D721Med (cell line): Measurements from ENCODE around the gene LRP1B.

Experiments used
- DNase-seq: peaks from one replicate; pipeline ENCODE4 v3.0.0; 2011; ENCODE audit warnings: low spot score; ENCODE audit not compliant: insufficient read length
- FAIRE-seq: peaks from 2 replicates; lab custom pipeline; 2011; peaks lifted over from hg19 to GRCh38; lab: Jason Lieb, UNC
- TF ChIP-seq, protein P1 (sequence below): IDR thresholded peaks from 2 replicates; pipeline ENCODE4 v1.5.1; 2012; ENCODE audit warnings: mild to moderate bottlenecking, control low read depth; ENCODE audit not compliant: insufficient read depth; ENCODE audit errors: missing control alignments

Gene LRP1B

GRCh38 chr2:140891614-140892212 lies 1239.1 kb downstream of the LRP1B start:
- TF ChIP-seq, protein P1, sequence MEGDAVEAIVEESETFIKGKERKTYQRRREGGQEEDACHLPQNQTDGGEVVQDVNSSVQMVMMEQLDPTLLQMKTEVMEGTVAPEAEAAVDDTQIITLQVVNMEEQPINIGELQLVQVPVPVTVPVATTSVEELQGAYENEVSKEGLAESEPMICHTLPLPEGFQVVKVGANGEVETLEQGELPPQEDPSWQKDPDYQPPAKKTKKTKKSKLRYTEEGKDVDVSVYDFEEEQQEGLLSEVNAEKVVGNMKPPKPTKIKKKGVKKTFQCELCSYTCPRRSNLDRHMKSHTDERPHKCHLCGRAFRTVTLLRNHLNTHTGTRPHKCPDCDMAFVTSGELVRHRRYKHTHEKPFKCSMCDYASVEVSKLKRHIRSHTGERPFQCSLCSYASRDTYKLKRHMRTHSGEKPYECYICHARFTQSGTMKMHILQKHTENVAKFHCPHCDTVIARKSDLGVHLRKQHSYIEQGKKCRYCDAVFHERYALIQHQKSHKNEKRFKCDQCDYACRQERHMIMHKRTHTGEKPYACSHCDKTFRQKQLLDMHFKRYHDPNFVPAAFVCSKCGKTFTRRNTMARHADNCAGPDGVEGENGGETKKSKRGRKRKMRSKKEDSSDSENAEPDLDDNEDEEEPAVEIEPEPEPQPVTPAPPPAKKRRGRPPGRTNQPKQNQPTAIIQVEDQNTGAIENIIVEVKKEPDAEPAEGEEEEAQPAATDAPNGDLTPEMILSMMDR, result no peak
- FAIRE-seq (no peak), DNase-seq (no peak)

DNA sequence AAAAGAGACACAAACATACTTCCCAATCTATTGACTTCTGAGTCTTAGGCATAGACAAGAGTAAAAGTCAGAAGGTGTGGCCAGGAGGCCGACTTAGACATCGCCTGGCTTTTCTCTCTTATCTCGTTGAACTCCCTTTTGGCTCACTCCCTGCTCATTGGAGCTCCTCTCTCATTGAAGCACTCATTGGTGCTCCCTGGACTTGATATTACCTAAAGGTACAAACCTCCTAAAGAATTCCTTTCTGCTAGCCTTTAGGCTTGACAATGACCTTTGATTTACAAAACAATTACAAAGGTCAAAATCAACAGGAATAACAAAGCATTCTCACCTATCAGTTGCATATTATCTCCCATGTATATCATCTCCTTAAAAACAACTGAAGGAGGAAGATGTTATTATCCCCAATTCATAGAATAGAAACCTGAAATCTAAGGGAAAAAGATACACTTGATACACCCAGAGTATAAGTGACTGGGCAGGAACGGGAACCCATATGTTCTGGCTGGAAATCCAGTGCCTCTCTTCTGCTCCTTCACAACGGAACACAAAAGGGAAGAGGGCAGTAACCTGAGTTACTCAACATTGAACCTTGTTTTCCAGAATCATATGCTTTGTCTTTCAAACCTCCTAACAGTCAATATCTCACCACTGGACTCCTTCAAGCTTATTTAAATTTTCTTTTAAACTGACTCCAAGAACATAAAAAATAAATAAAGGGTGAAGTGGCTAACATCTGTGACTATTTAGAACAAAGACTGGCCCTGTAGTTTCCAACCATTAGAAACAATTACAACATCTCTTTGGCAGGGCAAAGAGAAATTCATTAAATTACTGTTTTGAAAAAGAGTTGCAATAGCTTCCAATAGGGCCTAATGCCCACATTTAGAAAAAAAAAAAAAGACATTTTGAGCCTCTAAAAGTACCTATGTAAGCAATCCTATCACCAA lies 1247.9 kb downstream of the LRP1B start:
- FAIRE-seq (no peak), DNase-seq (no peak)
- TF ChIP-seq, protein P1, result no peak

DNA sequence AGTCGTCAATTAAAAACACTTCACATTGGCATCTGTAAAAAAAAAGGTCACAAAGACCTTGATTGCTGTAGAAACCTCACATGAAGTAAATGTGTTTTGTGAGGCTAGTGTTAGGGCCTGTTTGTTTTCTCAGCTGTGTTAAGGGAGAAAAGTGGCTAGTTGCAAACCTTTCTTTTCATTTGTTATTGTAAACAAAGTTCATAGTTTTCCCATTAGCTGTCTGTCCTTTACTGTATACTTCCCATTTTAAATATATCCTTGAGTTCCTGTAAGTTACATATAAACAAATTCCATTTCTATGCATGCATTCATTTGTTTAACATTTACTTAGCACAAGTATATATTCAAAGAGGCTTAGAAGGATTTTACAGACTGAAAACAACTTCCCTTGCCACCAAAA lies 1250.2 kb downstream of the LRP1B start:
- TF ChIP-seq, protein P1, result no peak
- FAIRE-seq (no peak), DNase-seq (no peak)

DNA sequence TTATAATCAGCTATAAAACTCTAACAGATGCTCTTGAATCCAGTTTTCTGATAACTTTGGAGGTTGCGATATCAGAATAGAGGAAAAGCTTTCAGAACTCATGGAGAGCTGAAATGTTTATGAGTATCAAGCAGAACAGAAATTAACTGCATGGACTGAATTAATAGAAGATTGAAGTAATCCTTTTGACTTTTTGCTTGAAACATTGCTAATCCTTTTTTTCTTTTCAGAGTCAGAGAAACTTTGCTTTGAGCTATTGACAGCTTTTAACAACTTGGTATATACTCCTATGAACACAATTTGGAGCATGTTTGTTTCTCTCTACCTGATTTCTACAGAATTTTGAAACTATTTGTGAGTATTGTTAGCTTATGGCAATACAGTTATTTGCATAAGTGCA lies 1254.8 kb downstream of the LRP1B start:
- TF ChIP-seq, protein P1, result no peak
- no peak for FAIRE-seq
- DNase-seq, result no peak

DNA sequence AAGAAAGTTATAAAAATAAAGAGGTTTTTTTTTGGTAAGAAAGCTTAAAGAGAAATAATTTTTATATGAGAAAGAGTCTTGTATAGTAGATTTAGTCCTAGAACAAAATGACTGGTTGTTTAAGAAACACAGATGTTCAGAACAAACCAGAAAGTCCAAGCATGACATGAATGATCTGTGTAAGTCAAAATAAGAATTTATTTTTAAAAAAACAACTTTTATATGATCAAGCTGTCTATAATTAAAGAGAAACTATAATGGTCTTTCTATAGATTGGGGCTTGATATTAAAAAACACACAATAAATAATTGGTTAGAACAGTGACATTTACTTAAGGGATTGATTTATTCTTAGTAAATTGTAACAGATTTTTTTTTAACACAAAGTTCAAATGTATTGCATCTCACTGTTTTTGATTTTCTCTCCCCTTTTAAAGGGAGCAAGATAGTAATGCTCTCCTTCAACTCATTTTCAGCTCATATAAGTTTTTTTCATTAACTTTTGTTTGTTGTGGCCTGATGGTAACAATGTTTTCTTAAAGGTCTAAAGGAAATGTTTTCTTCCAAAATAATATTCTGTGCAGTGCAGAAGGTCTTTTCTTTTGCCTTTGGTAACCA lies 1256.8 kb downstream of the LRP1B start:
- no peak for FAIRE-seq
- no peak for DNase-seq
- TF ChIP-seq, protein P1, result no peak

- FAIRE-seq (no peak), DNase-seq (no peak)
- TF ChIP-seq, protein P1, result no peak
Observed at GRCh38 chr2:140869925-140870324, 1260.9 kb downstream of the LRP1B start.
